HepG2 (cell line): ENCODE results near the gene MAP4K3. TPM values are rescaled to one million over a fixed set of nuclear protein-coding genes. Genes with fewer than 3 reads are reported as not detected.

Experiments
- HOMEZ ChIP-seq: IDR thresholded peaks from 2 replicates; pipeline ENCODE4 v1.6.1; 2016; ENCODE audit warnings: low read depth
- MZF1 ChIP-seq: sonication (generic); formaldehyde crosslinking; IDR thresholded peaks from 2 replicates; pipeline ENCODE4 v1.8.1; 2023; ENCODE audit warnings: mild to moderate bottlenecking, missing genetic modification reagents, borderline replicate concordance
- ZBTB40 ChIP-seq, 2 experiments: fragments of 450-650 bp in 1 of 2; sonication (generic) in 1 of 2; formaldehyde crosslinking in 1 of 2; IDR thresholded peaks; 2 replicates each; pipeline versions ENCODE4 v1.6.1 to v1.8.0; 2016 to 2022; ENCODE audit warnings: antibody characterized with exemption in 1 of 2, mild to moderate bottlenecking in 1 of 2, missing genetic modification reagents in 1 of 2
- ZNF761 ChIP-seq: sonication (generic); formaldehyde crosslinking; conservative IDR thresholded peaks from 2 replicates; pipeline ENCODE4 v1.4.0; 2020; ENCODE audit warnings: mild to moderate bottlenecking, missing genetic modification reagents
- polyA plus RNA-seq, 8 experiments: library from polyadenylated mRNA; depleted of rRNA in 3 of 8; stranded (reverse) in 7 of 8; unstranded in 1 of 8; fragments of >200 nt; fragmentation: Illumina TruSeq in 4 of 8; extraction: Trizol in 4 of 8; gene quantifications; 2 replicates each; pipeline versions ENCODE4 v1.2.1 to v1.2.3, GENCODE V29; 2011 to 2016; ENCODE audit warnings: low read depth in 4 of 8, missing spikeins in 1 of 8, mixed read lengths in 1 of 8; ENCODE audit not compliant: insufficient read depth in 1 of 8
- total RNA-seq, 5 experiments: library from RNA; depleted of rRNA; stranded (reverse); fragments of >200 nt; fragmentation: Illumina TruSeq; extraction: Trizol; gene quantifications; 2 replicates each; pipeline ENCODE4 v1.2.3, GENCODE V29; 2016; ENCODE audit warnings: low read depth in 1 of 5
- TF ChIP-seq, protein P1 (sequence below): sonication (generic); formaldehyde crosslinking; conservative IDR thresholded peaks from 2 replicates; pipeline ENCODE4 v1.8.0; 2022; ENCODE audit warnings: low read depth, missing genetic modification reagents
- TF ChIP-seq, protein P2 (sequence below): sonication (generic); formaldehyde crosslinking; IDR thresholded peaks from 2 replicates; pipeline ENCODE4 v1.4.0; 2020; ENCODE audit warnings: missing genetic modification reagents, borderline replicate concordance

Gene MAP4K3
- total and polyA plus RNA-seq, 2 of the 13 experiments (the other 11 are each of a cell fraction or from before 2014, with no cell fraction given) = 45.9 to 53.2 TPM

DNA sequence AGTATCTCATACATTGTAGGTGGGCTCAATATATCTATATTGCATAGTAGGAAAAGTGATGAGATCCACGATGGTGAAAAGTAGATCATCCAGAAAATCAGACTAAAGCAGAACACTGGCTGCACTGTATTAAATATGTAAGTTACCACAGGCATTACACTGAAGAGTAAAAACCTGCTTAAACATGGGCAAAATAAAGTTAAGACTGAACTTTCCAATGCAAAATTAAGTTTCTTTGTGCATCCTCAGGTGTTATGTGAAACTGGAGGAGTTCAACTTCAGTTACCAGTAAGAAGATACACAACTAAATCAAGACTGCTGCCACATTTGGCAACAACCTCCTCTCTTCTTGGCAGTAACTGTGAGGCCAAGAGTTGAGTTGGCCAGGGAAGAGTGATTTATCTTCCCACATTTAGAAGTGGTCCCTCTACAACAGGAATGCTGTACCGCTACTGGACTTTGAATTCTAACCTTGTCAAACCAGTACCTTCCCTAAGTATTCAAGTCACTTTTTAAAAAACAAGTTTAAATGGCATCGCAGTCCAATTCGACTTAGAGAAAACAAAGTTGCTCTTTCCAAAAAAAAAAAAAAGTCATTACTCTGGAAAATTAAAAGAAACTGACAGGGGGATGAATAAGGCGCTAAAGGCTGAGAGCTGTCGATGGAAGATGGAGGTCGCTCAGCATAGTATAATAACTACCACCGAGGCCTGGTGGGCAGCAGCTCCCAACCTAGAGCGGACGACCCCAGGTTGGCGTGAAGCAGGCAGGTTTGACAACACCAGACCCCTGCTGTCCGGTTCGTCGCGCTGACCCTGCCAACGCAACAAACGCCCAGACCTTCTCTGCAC is 1.1 kb downstream of the MAP4K3 start (continued):
- no peak for TF ChIP-seq ZBTB40 (IDR thresholded peaks at IDR 0.05)
- 0 out of 2 replicates have a peak, but pooled peaks have one; percentile 52 for TF ChIP-seq ZBTB40 (CRISPR knock-in tag; IDR thresholded peaks at IDR 0.05)
- TF ChIP-seq HOMEZ (CRISPR knock-in tag) = no peak
- TF ChIP-seq ZNF761 = 0 out of 2 replicates have a peak, but pooled peaks have one; percentile 10
- TF ChIP-seq, protein P1, sequence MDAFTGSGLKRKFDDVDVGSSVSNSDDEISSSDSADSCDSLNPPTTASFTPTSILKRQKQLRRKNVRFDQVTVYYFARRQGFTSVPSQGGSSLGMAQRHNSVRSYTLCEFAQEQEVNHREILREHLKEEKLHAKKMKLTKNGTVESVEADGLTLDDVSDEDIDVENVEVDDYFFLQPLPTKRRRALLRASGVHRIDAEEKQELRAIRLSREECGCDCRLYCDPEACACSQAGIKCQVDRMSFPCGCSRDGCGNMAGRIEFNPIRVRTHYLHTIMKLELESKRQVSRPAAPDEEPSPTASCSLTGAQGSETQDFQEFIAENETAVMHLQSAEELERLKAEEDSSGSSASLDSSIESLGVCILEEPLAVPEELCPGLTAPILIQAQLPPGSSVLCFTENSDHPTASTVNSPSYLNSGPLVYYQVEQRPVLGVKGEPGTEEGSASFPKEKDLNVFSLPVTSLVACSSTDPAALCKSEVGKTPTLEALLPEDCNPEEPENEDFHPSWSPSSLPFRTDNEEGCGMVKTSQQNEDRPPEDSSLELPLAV (CRISPR knock-in tag) = no peak
- no peak for TF ChIP-seq MZF1 (CRISPR knock-in tag)
- TF ChIP-seq, protein P2, sequence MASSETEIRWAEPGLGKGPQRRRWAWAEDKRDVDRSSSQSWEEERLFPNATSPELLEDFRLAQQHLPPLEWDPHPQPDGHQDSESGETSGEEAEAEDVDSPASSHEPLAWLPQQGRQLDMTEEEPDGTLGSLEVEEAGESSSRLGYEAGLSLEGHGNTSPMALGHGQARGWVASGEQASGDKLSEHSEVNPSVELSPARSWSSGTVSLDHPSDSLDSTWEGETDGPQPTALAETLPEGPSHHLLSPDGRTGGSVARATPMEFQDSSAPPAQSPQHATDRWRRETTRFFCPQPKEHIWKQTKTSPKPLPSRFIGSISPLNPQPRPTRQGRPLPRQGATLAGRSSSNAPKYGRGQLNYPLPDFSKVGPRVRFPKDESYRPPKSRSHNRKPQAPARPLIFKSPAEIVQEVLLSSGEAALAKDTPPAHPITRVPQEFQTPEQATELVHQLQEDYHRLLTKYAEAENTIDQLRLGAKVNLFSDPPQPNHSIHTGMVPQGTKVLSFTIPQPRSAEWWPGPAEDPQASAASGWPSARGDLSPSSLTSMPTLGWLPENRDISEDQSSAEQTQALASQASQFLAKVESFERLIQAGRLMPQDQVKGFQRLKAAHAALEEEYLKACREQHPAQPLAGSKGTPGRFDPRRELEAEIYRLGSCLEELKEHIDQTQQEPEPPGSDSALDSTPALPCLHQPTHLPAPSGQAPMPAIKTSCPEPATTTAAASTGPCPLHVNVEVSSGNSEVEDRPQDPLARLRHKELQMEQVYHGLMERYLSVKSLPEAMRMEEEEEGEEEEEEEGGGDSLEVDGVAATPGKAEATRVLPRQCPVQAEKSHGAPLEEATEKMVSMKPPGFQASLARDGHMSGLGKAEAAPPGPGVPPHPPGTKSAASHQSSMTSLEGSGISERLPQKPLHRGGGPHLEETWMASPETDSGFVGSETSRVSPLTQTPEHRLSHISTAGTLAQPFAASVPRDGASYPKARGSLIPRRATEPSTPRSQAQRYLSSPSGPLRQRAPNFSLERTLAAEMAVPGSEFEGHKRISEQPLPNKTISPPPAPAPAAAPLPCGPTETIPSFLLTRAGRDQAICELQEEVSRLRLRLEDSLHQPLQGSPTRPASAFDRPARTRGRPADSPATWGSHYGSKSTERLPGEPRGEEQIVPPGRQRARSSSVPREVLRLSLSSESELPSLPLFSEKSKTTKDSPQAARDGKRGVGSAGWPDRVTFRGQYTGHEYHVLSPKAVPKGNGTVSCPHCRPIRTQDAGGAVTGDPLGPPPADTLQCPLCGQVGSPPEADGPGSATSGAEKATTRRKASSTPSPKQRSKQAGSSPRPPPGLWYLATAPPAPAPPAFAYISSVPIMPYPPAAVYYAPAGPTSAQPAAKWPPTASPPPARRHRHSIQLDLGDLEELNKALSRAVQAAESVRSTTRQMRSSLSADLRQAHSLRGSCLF (CRISPR knock-in tag) = peak; percentile 28; the same call in 1 of the 2 replicates
